Activated T-helper 9 cell treated with anti-CD3 and anti-CD28 coated beads, Interleukin-2, amount 50 U/mL, for 16 hours (primary cell): Measurements from ENCODE around the gene SH3BP4.

ENCODE experiments used
- DNase-seq: peaks from one replicate; pipeline ENCODE4 v3.0.0-alpha.2; 2020; ENCODE audit warnings: low read depth

Gene SH3BP4

GRCh38 chr2:235059161-235059560 is 107.3 kb downstream of the SH3BP4 start:
- no peak for DNase-seq

- DNase-seq: no peak
Measured at GRCh38 chr2:235061656-235062055, 109.8 kb downstream of the SH3BP4 start.

GRCh38 chr2:235063471-235063961 is 111.7 kb downstream of the SH3BP4 start:
- DNase-seq: no peak

GRCh38 chr2:235064976-235065375 is 113.2 kb downstream of the SH3BP4 start:
- DNase-seq: no peak

- no peak for DNase-seq
Measured at GRCh38 chr2:235066490-235066889, 114.7 kb downstream of the SH3BP4 start.

GRCh38 chr2:235066895-235067294 is 115.1 kb downstream of the SH3BP4 start:
- no peak for DNase-seq

GRCh38 chr2:235068701-235069100 is 116.9 kb downstream of the SH3BP4 start:
- no peak for DNase-seq

- DNase-seq: no peak
Measured at GRCh38 chr2:235070063-235070706, 118.4 kb downstream of the SH3BP4 start.

GRCh38 chr2:235073868-235074413 is 122.1 kb downstream of the SH3BP4 start:
- DNase-seq: no peak

- no peak for DNase-seq
Measured at GRCh38 chr2:235077046-235077445, 125.2 kb downstream of the SH3BP4 start.

GRCh38 chr2:235078182-235078581 is 126.4 kb downstream of the SH3BP4 start:
- DNase-seq: no peak

GRCh38 chr2:235078914-235079472 is 127.2 kb downstream of the SH3BP4 start:
- no peak for DNase-seq

GRCh38 chr2:235080101-235080500 is 128.3 kb downstream of the SH3BP4 start:
- no peak for DNase-seq

GRCh38 chr2:235082578-235083338 is 130.9 kb downstream of the SH3BP4 start:
- DNase-seq: no peak

- DNase-seq: no peak
Measured at GRCh38 chr2:235083822-235084221, 132.0 kb downstream of the SH3BP4 start.

GRCh38 chr2:235084424-235084823 is 132.6 kb downstream of the SH3BP4 start:
- no peak for DNase-seq

GRCh38 chr2:235085476-235085875 is 133.7 kb downstream of the SH3BP4 start:
- DNase-seq: no peak

GRCh38 chr2:235086481-235087184 is 134.8 kb downstream of the SH3BP4 start:
- no peak for DNase-seq

GRCh38 chr2:235087832-235088495 is 136.1 kb downstream of the SH3BP4 start:
- DNase-seq: no peak

- no peak for DNase-seq
Measured at GRCh38 chr2:235088496-235088921, 136.7 kb downstream of the SH3BP4 start.

- no peak for DNase-seq
Measured at GRCh38 chr2:235091421-235091820, 139.6 kb downstream of the SH3BP4 start.

- no peak for DNase-seq
Measured at GRCh38 chr2:235091983-235092382, 140.2 kb downstream of the SH3BP4 start.
